GM21390 (cell line): ENCODE measurements around the gene FAM83D.
A peak's percentile ranks its signal among the peaks of the same experiment; 100 is the strongest.

ENCODE experiments used
- ATAC-seq: cut with Tn5 transposase; IDR thresholded peaks from one replicate; pipeline ENCODE4 v1.9.1; 2021; ENCODE audit not compliant: unreplicated experiment

FAM83D gene

GRCh38 chr20:38926142-38926933 is at the start of gene FAM83D:
Gene FAM83D, plus strand, starts transcription at chr20:38926417. Its CDS starts 26 bp downstream, at chr20:38926443.
- ATAC-seq, result peak; percentile 94

- no peak for ATAC-seq
Measured at GRCh38 chr20:38877483-38877882, 48.7 kb upstream of the FAM83D start.

- no peak for ATAC-seq
Measured at GRCh38 chr20:38878866-38879265, 47.4 kb upstream of the FAM83D start.

- ATAC-seq, result no peak
Measured at GRCh38 chr20:38880952-38881735, 45.1 kb upstream of the FAM83D start.

- no peak for ATAC-seq
Measured at GRCh38 chr20:38881806-38882440, 44.3 kb upstream of the FAM83D start.

GRCh38 chr20:38882600-38882999 is 43.6 kb upstream of the FAM83D start:
- no peak for ATAC-seq

- no peak for ATAC-seq
Measured at GRCh38 chr20:38883081-38883980, 42.9 kb upstream of the FAM83D start.

GRCh38 chr20:38883981-38884733 is 42.1 kb upstream of the FAM83D start:
- no peak for ATAC-seq

- no peak for ATAC-seq
Measured at GRCh38 chr20:38885357-38885756, 40.9 kb upstream of the FAM83D start.

GRCh38 chr20:38888059-38888831 is 38.0 kb upstream of the FAM83D start:
- no peak for ATAC-seq

GRCh38 chr20:38889050-38889449 is 37.2 kb upstream of the FAM83D start:
- ATAC-seq, result no peak

GRCh38 chr20:38889792-38890496 is 36.3 kb upstream of the FAM83D start:
- ATAC-seq, result no peak

GRCh38 chr20:38890497-38890818 is 35.8 kb upstream of the FAM83D start:
- no peak for ATAC-seq

- ATAC-seq, result peak; percentile 49
Measured at GRCh38 chr20:38892091-38892981, 33.9 kb upstream of the FAM83D start.

- no peak for ATAC-seq
Measured at GRCh38 chr20:38893056-38893564, 33.1 kb upstream of the FAM83D start.

- ATAC-seq, result peak; percentile 47
Measured at GRCh38 chr20:38893565-38894090, 32.6 kb upstream of the FAM83D start.
